AG09319 (cell line): ENCODE data around the gene ASS1.
A peak's percentile ranks its signal among the peaks of the same experiment; 100 is the strongest.

Experiments
- DNase-seq: peaks from one replicate; pipeline ENCODE4 v3.0.0-alpha.2; 2010; ENCODE audit warnings: low read depth; ENCODE audit errors: extremely low read depth
- CTCF ChIP-seq: IDR thresholded peaks from 2 replicates; pipeline ENCODE4 v1.5.1; 2011; ENCODE audit warnings: low read depth, mild to moderate bottlenecking, inconsistent platforms, low read length, moderate library complexity

Gene ASS1

GRCh38 chr9:130451004-130451390 lies 6.2 kb downstream of the ASS1 start:
- DNase-seq = no peak

GRCh38 chr9:130451509-130452388 lies 7.0 kb downstream of the ASS1 start:
- peak; percentile 83 for DNase-seq
- TF ChIP-seq CTCF = peak; percentile 52

More at GRCh38 chr9:130451004-130451390, 6.2 kb downstream of the ASS1 start:
- no peak for TF ChIP-seq CTCF

- no peak for TF ChIP-seq CTCF
- no peak for DNase-seq
Measured at GRCh38 chr9:130452835-130453234, 8.1 kb downstream of the ASS1 start.

- no peak for DNase-seq
- no peak for TF ChIP-seq CTCF
Measured at GRCh38 chr9:130453487-130453886, 8.7 kb downstream of the ASS1 start.

- DNase-seq = no peak
- TF ChIP-seq CTCF = no peak
Measured at GRCh38 chr9:130454096-130454811, 9.5 kb downstream of the ASS1 start.

- DNase-seq = no peak
- no peak for TF ChIP-seq CTCF
Measured at GRCh38 chr9:130454812-130455325, 10.1 kb downstream of the ASS1 start.
